CD4-positive, alpha-beta memory T cell (primary cell): Measurements from ENCODE around the gene C5orf22. TPM values are rescaled to one million over a fixed set of nuclear protein-coding genes. Genes with fewer than 3 reads are reported as not detected.
"Not testable (repeated sequence)": the region's sequence is repeated elsewhere in the genome, so short reads cannot be mapped to it uniquely, and the experiment has no call there.

Experiments
- CTCF ChIA-PET: fragments of 350-600 bp; sonication (Branson Sonifier 250); formaldehyde crosslinking; loops from one replicate; lab custom pipeline; 2021; ENCODE audit warnings: inconsistent platforms; ENCODE audit not compliant: partially characterized antibody; lab: Charles Lee
- POLR2A ChIA-PET: fragments of 350-600 bp; sonication (Branson Sonifier 250); formaldehyde crosslinking; loops from one replicate; lab custom pipeline; 2021; ENCODE audit not compliant: partially characterized antibody; lab: Charles Lee
- DNase-seq, 5 donors: peaks; one replicate each; pipeline versions ENCODE4 v3.0.0 to v3.0.0-alpha.2; 2020 to 2022; ENCODE audit warnings: mixed read lengths in 1 of 5
- H3K27ac ChIP-seq: one replicate; pipeline ENCODE4 v1.7.0; 2013; ENCODE audit warnings: low read depth, low read length
- H3K27me3 ChIP-seq: 2 replicates; pipeline ENCODE4 v1.7.0; 2013; ENCODE audit warnings: mild to moderate bottlenecking, low read length, moderate library complexity; ENCODE audit not compliant: insufficient read depth
- H3K36me3 ChIP-seq: 2 replicates; pipeline ENCODE4 v1.7.0; 2013; ENCODE audit warnings: mild to moderate bottlenecking, low read length, moderate library complexity; ENCODE audit not compliant: insufficient read depth
- H3K4me1 ChIP-seq: 2 replicates; pipeline ENCODE4 v1.7.0; 2013; ENCODE audit warnings: mild to moderate bottlenecking, low read length, moderate library complexity; ENCODE audit not compliant: insufficient read depth
- H3K4me3 ChIP-seq, 2 donors: one replicate each; pipeline ENCODE4 v1.7.0; 2013; ENCODE audit warnings: low read length in 2 of 2, mild to moderate bottlenecking in 1 of 2
- H3K9me3 ChIP-seq, 2 donors: one replicate each; pipeline ENCODE4 v1.7.0; 2013; ENCODE audit warnings: low read length in 2 of 2, control low read depth in 1 of 2; ENCODE audit not compliant: control insufficient read depth in 1 of 2
- H3K27ac Mint-ChIP-seq, 7 donors: one replicate each; pipeline ENCODE4 v1.8.0; 2020 to 2021; ENCODE audit warnings: mixed read lengths in 7 of 7, mild to moderate bottlenecking in 6 of 7, inconsistent platforms in 3 of 7, moderate library complexity in 3 of 7
- H3K27me3 Mint-ChIP-seq, 2 donors: one replicate each; pipeline ENCODE4 v1.8.0; 2020 to 2021; ENCODE audit warnings: mixed read lengths in 2 of 2
- H3K36me3 Mint-ChIP-seq, 2 donors: one replicate each; pipeline ENCODE4 v1.8.0; 2020 to 2021; ENCODE audit warnings: mixed read lengths in 2 of 2, inconsistent platforms in 1 of 2, mild to moderate bottlenecking in 1 of 2
- H3K4me1 Mint-ChIP-seq, 4 donors: one replicate each; pipeline ENCODE4 v1.8.0; 2020 to 2021; ENCODE audit warnings: mixed read lengths in 4 of 4, mild to moderate bottlenecking in 1 of 4
- H3K4me3 Mint-ChIP-seq, 8 donors: one replicate each; pipeline ENCODE4 v1.8.0; 2020 to 2021; ENCODE audit warnings: mixed read lengths in 8 of 8, mild to moderate bottlenecking in 7 of 8, moderate library complexity in 6 of 8, inconsistent platforms in 3 of 8
- H3K9me3 Mint-ChIP-seq, 8 donors: one replicate each; pipeline ENCODE4 v1.8.0; 2020 to 2021; ENCODE audit warnings: mixed read lengths in 8 of 8, mild to moderate bottlenecking in 5 of 8, inconsistent platforms in 3 of 8, moderate library complexity in 1 of 8
- intact Hi-C: fragments of 100-400 bp; cut with micrococcal nuclease; formaldehyde crosslinking; loops from one replicate; pipeline ENCODE4 v1.15.1; 2023
- polyA plus RNA-seq, 2 donors: library from polyadenylated mRNA; unstranded; fragments of 300-500 nt; fragmentation: Illumina TruSeq; gene quantifications; one replicate each; pipeline ENCODE4 v1.2.3, GENCODE V29; 2021
- total RNA-seq, 2 experiments: library from RNA; stranded (reverse); gene quantifications; one replicate each; pipeline ENCODE4 v1.2.3, GENCODE V29; 2021

C5orf22 gene
- total and polyA plus RNA-seq, 4 experiments from 2014 or later: 20.1 to 30.9 (median 27.3) TPM

- H3K4me1 Mint-ChIP-seq: peaks cover 0 to 1% (median 0%) of the 10 kb centered on the region in 4 donors
- H3K9me3 ChIP-seq: no peaks in the 10 kb centered on the region
- H3K27ac Mint-ChIP-seq: no peak overlapping the region
- H3K36me3 Mint-ChIP-seq: peaks cover 6 to 14% of the 10 kb centered on the region in 2 donors
- no peaks in the 10 kb centered on the region for H3K27me3 ChIP-seq
- peaks cover 0 to 16% (median 12%) of the 10 kb centered on the region in 8 donors for H3K9me3 Mint-ChIP-seq
- DNase-seq: no peak
- intact Hi-C loops: no loop called here
- no peaks in the 10 kb centered on the region for H3K4me1 ChIP-seq
- H3K4me3 ChIP-seq: no peak overlapping the region
- ChIA-PET POLR2A (no interaction called here), CTCF (no interaction called here)
- no peaks in the 10 kb centered on the region for H3K36me3 ChIP-seq
- H3K27ac ChIP-seq: no peak overlapping the region
- no peak overlapping the region for H3K4me3 Mint-ChIP-seq
- H3K27me3 Mint-ChIP-seq: peaks cover 1 to 6% of the 10 kb centered on the region in 2 donors
Measured at GRCh38 chr5:31561946-31562345, 29.8 kb downstream of the C5orf22 start.

GRCh38 chr5:31563216-31563615, 31.1 kb downstream of the C5orf22 start:
- intact Hi-C loops: no loop called here
- CTCF ChIA-PET: no interaction called here
- Histone ChIP-seq H3K9me3 (no peaks in the 10 kb centered on the region), H3K36me3 (no peaks in the 10 kb centered on the region), H3K4me1 (no peaks in the 10 kb centered on the region), H3K27me3 (no peaks in the 10 kb centered on the region), H3K27ac (no peak overlapping the region), H3K4me3 (no peak overlapping the region)
- Mint-ChIP-seq H3K4me1 (no peaks in the 10 kb centered on the region), H3K36me3 (peaks cover 2 to 11% of the 10 kb centered on the region in 2 donors), H3K4me3 (no peak overlapping the region), H3K9me3 (peaks cover 0 to 16% (median 12%) of the 10 kb centered on the region in 8 donors), H3K27ac (no peak overlapping the region), H3K27me3 (peaks cover 1 to 6% of the 10 kb centered on the region in 2 donors)
- DNase-seq: no peak
- POLR2A ChIA-PET: no interaction called here

GRCh38 chr5:31566362-31566761, 34.3 kb downstream of the C5orf22 start:
- H3K27me3 Mint-ChIP-seq, POLR2A ChIA-PET, H3K4me3 ChIP-seq, H3K27ac ChIP-seq, H3K4me3 Mint-ChIP-seq, H3K4me1 ChIP-seq, H3K36me3 ChIP-seq, H3K27ac Mint-ChIP-seq, intact Hi-C loops, H3K4me1 Mint-ChIP-seq, H3K9me3 ChIP-seq, DNase-seq, CTCF ChIA-PET, H3K27me3 ChIP-seq: not testable (repeated sequence)
- Mint-ChIP-seq H3K36me3 (peaks cover 0 to 10% of the 10 kb centered on the region in 2 donors), H3K9me3 (peaks cover 0 to 16% (median 12%) of the 10 kb centered on the region in 8 donors)

GRCh38 chr5:31568302-31568835, 36.3 kb downstream of the C5orf22 start:
- H3K4me3 Mint-ChIP-seq: no peak overlapping the region
- peaks cover 0 to 10% of the 10 kb centered on the region in 2 donors for H3K36me3 Mint-ChIP-seq

GRCh38 chr5:31569068-31569467, 37.0 kb downstream of the C5orf22 start:
- Histone ChIP-seq H3K9me3 (no peaks in the 10 kb centered on the region), H3K36me3 (no peaks in the 10 kb centered on the region), H3K27me3 (no peaks in the 10 kb centered on the region), H3K4me1 (no peaks in the 10 kb centered on the region), H3K4me3 (no peak overlapping the region), H3K27ac (no peak overlapping the region)
- H3K27ac Mint-ChIP-seq: no peak overlapping the region
- no peak for DNase-seq
- no peak overlapping the region for H3K4me3 Mint-ChIP-seq
- peaks cover 0 to 16% (median 12%) of the 10 kb centered on the region in 8 donors for H3K9me3 Mint-ChIP-seq
- ChIA-PET CTCF (interaction anchor here (1.1 kb wide), 1 partner anchor 24 kb away, joined by 3 read pairs; no protein-coding TSS in a partner anchor), POLR2A (no interaction called here)
- peaks cover 3 to 8% of the 10 kb centered on the region in 2 donors for H3K27me3 Mint-ChIP-seq
- H3K36me3 Mint-ChIP-seq: peaks cover 0 to 10% of the 10 kb centered on the region in 2 donors
- intact Hi-C loops: no loop called here
- no peaks in the 10 kb centered on the region for H3K4me1 Mint-ChIP-seq

More at GRCh38 chr5:31568302-31568835, 36.3 kb downstream of the C5orf22 start:
- Histone ChIP-seq H3K4me1 (no peaks in the 10 kb centered on the region), H3K9me3 (no peaks in the 10 kb centered on the region), H3K27me3 (no peaks in the 10 kb centered on the region), H3K27ac (no peak overlapping the region), H3K36me3 (no peaks in the 10 kb centered on the region), H3K4me3 (no peak overlapping the region)
- intact Hi-C loops: no loop called here
- no peak overlapping the region for H3K27ac Mint-ChIP-seq
- CTCF ChIA-PET: interaction anchor here (1.1 kb wide), 1 partner anchor 25 kb away, joined by 3 read pairs; no protein-coding TSS in a partner anchor
- peaks cover 0 to 16% (median 12%) of the 10 kb centered on the region in 8 donors for H3K9me3 Mint-ChIP-seq
- no peak for DNase-seq
- H3K27me3 Mint-ChIP-seq: peaks cover 3 to 8% of the 10 kb centered on the region in 2 donors
- H3K4me1 Mint-ChIP-seq: no peaks in the 10 kb centered on the region
- POLR2A ChIA-PET: interaction anchor here (0.6 kb wide), 1 partner anchor 8 kb away, joined by 3 read pairs; no protein-coding TSS in a partner anchor

GRCh38 chr5:31573494-31574142, 41.5 kb downstream of the C5orf22 start:
- H3K4me1 ChIP-seq: no peaks in the 10 kb centered on the region
- no peaks in the 10 kb centered on the region for H3K9me3 Mint-ChIP-seq
- H3K4me3 ChIP-seq: no peak overlapping the region
- H3K27me3 Mint-ChIP-seq: peaks cover 6% of the 10 kb centered on the region in 2 donors
- no peak overlapping the region for H3K4me3 Mint-ChIP-seq
- no peaks in the 10 kb centered on the region for H3K9me3 ChIP-seq
- no peak overlapping the region for H3K27ac ChIP-seq
- no peaks in the 10 kb centered on the region for H3K4me1 Mint-ChIP-seq
- no peaks in the 10 kb centered on the region for H3K36me3 ChIP-seq
- no peaks in the 10 kb centered on the region for H3K36me3 Mint-ChIP-seq
- ChIA-PET CTCF (no interaction called here), POLR2A (no interaction called here)
- intact Hi-C loops: no loop called here
- H3K27ac Mint-ChIP-seq: no peak overlapping the region
- DNase-seq: no peak
- H3K27me3 ChIP-seq: no peaks in the 10 kb centered on the region

GRCh38 chr5:31574772-31575171, 42.7 kb downstream of the C5orf22 start:
- CTCF ChIA-PET: interaction anchor here (1.6 kb wide), 1 partner anchor 12 kb away, joined by 3 read pairs; no protein-coding TSS in a partner anchor
- no peaks in the 10 kb centered on the region for H3K9me3 Mint-ChIP-seq
- no peak overlapping the region for H3K4me3 ChIP-seq

More at GRCh38 chr5:31574772-31575171, 42.7 kb downstream of the C5orf22 start:
- peaks cover 4 to 6% of the 10 kb centered on the region in 2 donors for H3K27me3 Mint-ChIP-seq
- no peak overlapping the region for H3K27ac Mint-ChIP-seq
- no peaks in the 10 kb centered on the region for H3K27me3 ChIP-seq
- no peaks in the 10 kb centered on the region for H3K9me3 ChIP-seq
- DNase-seq: no peak
- no peaks in the 10 kb centered on the region for H3K4me1 ChIP-seq
- H3K36me3 Mint-ChIP-seq: no peaks in the 10 kb centered on the region
- intact Hi-C loops: no loop called here
- POLR2A ChIA-PET: no interaction called here
- H3K36me3 ChIP-seq: no peaks in the 10 kb centered on the region
- H3K4me1 Mint-ChIP-seq: no peaks in the 10 kb centered on the region
- no peak overlapping the region for H3K27ac ChIP-seq
- H3K4me3 Mint-ChIP-seq: no peak overlapping the region
